ENCODE data around the gene KATNIP. TPM values are rescaled to one million over a fixed set of nuclear protein-coding genes. Genes with fewer than 3 reads are reported as not detected.

Gene KATNIP
- total and polyA plus RNA-seq, 7 experiments from 2014 or later: 5.7 to 39.0 (median 20.1) TPM

- peaks cover 0 to 4% (median 0%) of the 10 kb centered on the region in 3 experiments for H3K9me3 ChIP-seq (ENCODE audit: control insufficient read depth in 2 of 3, low read length in 3 of 3)
- peaks cover 8 to 61% (median 22%) of the 10 kb centered on the region in 3 experiments for H3K36me3 ChIP-seq (ENCODE audit: control insufficient read depth in 2 of 3, insufficient read depth in 3 of 3, low read length in 3 of 3)
- Mint-ChIP-seq H3K4me1 (peaks cover 24 to 46% (median 32%) of the 10 kb centered on the region in 7 donors), H3K36me3 (peaks cover 27 to 65% (median 41%) of the 10 kb centered on the region in 5 donors), H3K27ac (no peak overlapping the region), H3K9me3 (peaks cover 0 to 5% (median 0%) of the 10 kb centered on the region in 11 donors), H3K4me3 (no peak overlapping the region), H3K27me3 (peaks cover 0 to under 1% (median 0%) of the 10 kb centered on the region in 5 donors)
- POLR2A ChIA-PET: no interaction called here
- ATAC-seq: no peak
- H3K27me3 ChIP-seq (ENCODE audit: control insufficient read depth in 2 of 2, insufficient read depth in 2 of 2, low read length in 2 of 2): no peaks in the 10 kb centered on the region
- no peak for DNase-seq
- intact Hi-C loops (cut with micrococcal nuclease): no loop called here
- CTCF ChIA-PET: no interaction called here
- peaks cover 13% of the 10 kb centered on the region in 2 donors for H3K4me1 ChIP-seq (ENCODE audit: control insufficient read depth in 2 of 2, insufficient read depth in 2 of 2, low read length in 2 of 2)
- no peak overlapping the region for H3K4me3 ChIP-seq (ENCODE audit: low read length)
- H3K27ac ChIP-seq (ENCODE audit: low read depth, low read length): no peak overlapping the region
Observed at GRCh38 chr16:27544671-27545070, 5.3 kb upstream of the KATNIP start.

GRCh38 chr16:27547134-27547533 lies 2.8 kb upstream of the KATNIP start:
- ChIA-PET CTCF (no interaction called here), POLR2A (no interaction called here)
- ATAC-seq: no peak
- H3K9me3 ChIP-seq (ENCODE audit: control insufficient read depth in 2 of 3, low read length in 3 of 3): no peaks in the 10 kb centered on the region
- Mint-ChIP-seq H3K4me1 (peaks cover 28 to 56% (median 44%) of the 10 kb centered on the region in 7 donors), H3K27ac (peak overlapping the region in 3 of 9 donors; percentile 36 to 68 (median 48)), H3K4me3 (peak overlapping the region in 8 of 10 donors; percentile 6 to 49 (median 28)), H3K27me3 (peaks cover 0 to 2% (median 0%) of the 10 kb centered on the region in 5 donors), H3K9me3 (peaks cover 0 to 5% (median 0%) of the 10 kb centered on the region in 11 donors), H3K36me3 (peaks cover 12 to 41% (median 21%) of the 10 kb centered on the region in 5 donors)
- no peak for DNase-seq
- H3K36me3 ChIP-seq (ENCODE audit: control insufficient read depth in 2 of 3, insufficient read depth in 3 of 3, low read length in 3 of 3): peaks cover 5 to 36% (median 8%) of the 10 kb centered on the region in 3 experiments
- H3K27ac ChIP-seq (ENCODE audit: low read depth, low read length): no peak overlapping the region
- no peaks in the 10 kb centered on the region for H3K27me3 ChIP-seq (ENCODE audit: control insufficient read depth in 2 of 2, insufficient read depth in 2 of 2, low read length in 2 of 2)
- intact Hi-C loops (cut with micrococcal nuclease): no loop called here
- peaks cover 21 to 22% of the 10 kb centered on the region in 2 donors for H3K4me1 ChIP-seq (ENCODE audit: control insufficient read depth in 2 of 2, insufficient read depth in 2 of 2, low read length in 2 of 2)
- H3K4me3 ChIP-seq (ENCODE audit: low read length): no peak overlapping the region

- Histone ChIP-seq H3K36me3 (ENCODE audit: control insufficient read depth in 2 of 3, insufficient read depth in 3 of 3, low read length in 3 of 3) (peaks cover 4 to 29% (median 5%) of the 10 kb centered on the region in 3 experiments), H3K4me3 (ENCODE audit: low read length) (no peak overlapping the region), H3K4me1 (ENCODE audit: control insufficient read depth in 2 of 2, insufficient read depth in 2 of 2, low read length in 2 of 2) (peaks cover 21 to 22% of the 10 kb centered on the region in 2 donors), H3K9me3 (ENCODE audit: control insufficient read depth in 2 of 3, low read length in 3 of 3) (no peaks in the 10 kb centered on the region), H3K27ac (ENCODE audit: low read depth, low read length) (no peak overlapping the region), H3K27me3 (ENCODE audit: control insufficient read depth in 2 of 2, insufficient read depth in 2 of 2, low read length in 2 of 2) (no peaks in the 10 kb centered on the region)
- intact Hi-C loops (cut with micrococcal nuclease): no loop called here
- H3K27ac Mint-ChIP-seq: peak overlapping the region in 2 of 9 donors; percentile 36 to 75
- peaks cover 12 to 37% (median 21%) of the 10 kb centered on the region in 5 donors for H3K36me3 Mint-ChIP-seq
- H3K4me3 Mint-ChIP-seq: peak overlapping the region in 3 of 10 donors; percentile 27 to 98 (median 97)
- peaks cover 0 to 2% (median 0%) of the 10 kb centered on the region in 5 donors for H3K27me3 Mint-ChIP-seq
- H3K4me1 Mint-ChIP-seq: peaks cover 28 to 56% (median 44%) of the 10 kb centered on the region in 7 donors
- peaks cover 0 to 5% (median 0%) of the 10 kb centered on the region in 11 donors for H3K9me3 Mint-ChIP-seq
- CTCF ChIA-PET: no interaction called here
- POLR2A ChIA-PET: no interaction called here
- ATAC-seq (no peak), DNase-seq (no peak)
Observed at GRCh38 chr16:27547851-27548250, 2.1 kb upstream of the KATNIP start.

GRCh38 chr16:27549464-27549745 lies 539 bp upstream of the KATNIP start:
- ATAC-seq (peak; percentile 39), DNase-seq (peak in 1 of 9 donors; percentile 9)
- Histone ChIP-seq H3K4me3 (ENCODE audit: low read length) (peak overlapping the region; percentile 100), H3K27me3 (ENCODE audit: control insufficient read depth in 2 of 2, insufficient read depth in 2 of 2, low read length in 2 of 2) (no peaks in the 10 kb centered on the region), H3K27ac (ENCODE audit: low read depth, low read length) (peak overlapping the region; percentile 65), H3K9me3 (ENCODE audit: control insufficient read depth in 2 of 3, low read length in 3 of 3) (no peaks in the 10 kb centered on the region), H3K4me1 (ENCODE audit: control insufficient read depth in 2 of 2, insufficient read depth in 2 of 2, low read length in 2 of 2) (peaks cover 21 to 22% of the 10 kb centered on the region in 2 donors), H3K36me3 (ENCODE audit: control insufficient read depth in 2 of 3, insufficient read depth in 3 of 3, low read length in 3 of 3) (peaks cover 0 to 13% (median 3%) of the 10 kb centered on the region in 3 experiments)
- H3K9me3 Mint-ChIP-seq: peaks cover 0 to 5% (median 0%) of the 10 kb centered on the region in 11 donors
- intact Hi-C loops (cut with micrococcal nuclease): no loop called here
- ChIA-PET CTCF (no interaction called here), POLR2A (interaction anchor here (0.9 to 1.3 kb wide), 4 partner anchors 9 to 23 kb away, joined by 3 to 4 read pairs (median 3); no protein-coding TSS in a partner anchor)
- H3K27me3 Mint-ChIP-seq: peaks cover 0 to 2% (median 0%) of the 10 kb centered on the region in 5 donors
- peaks cover 28 to 53% (median 44%) of the 10 kb centered on the region in 7 donors for H3K4me1 Mint-ChIP-seq
- H3K27ac Mint-ChIP-seq: peak overlapping the region; percentile 94 to 99 (median 98)
- peak overlapping the region; percentile 95 to 98 (median 97) for H3K4me3 Mint-ChIP-seq
- peaks cover 3 to 25% (median 12%) of the 10 kb centered on the region in 5 donors for H3K36me3 Mint-ChIP-seq

- Mint-ChIP-seq H3K27ac (peak overlapping the region; percentile 94 to 99 (median 98)), H3K36me3 (peaks cover 0 to 17% (median 5%) of the 10 kb centered on the region in 5 donors), H3K27me3 (peaks cover 0 to 2% (median 0%) of the 10 kb centered on the region in 5 donors), H3K4me1 (peaks cover 26 to 51% (median 44%) of the 10 kb centered on the region in 7 donors), H3K9me3 (peaks cover 0 to 5% (median 0%) of the 10 kb centered on the region in 11 donors), H3K4me3 (peak overlapping the region; percentile 95 to 98 (median 97))
- ATAC-seq: no peak
- POLR2A ChIA-PET: interaction anchor here (1.2 to 1.3 kb wide), 2 partner anchors 8 to 10 kb away, joined by 3 to 4 read pairs; no protein-coding TSS in a partner anchor
- DNase-seq: peak in 2 of 9 donors; percentile 1 to 10
- intact Hi-C loops (cut with micrococcal nuclease): loop anchor here (1.0 to 10.0 kb wide), 9 partner anchors 86 to 664 kb away; partner anchors contain the start of genes IL4R (in 1 of the 2), KDM8 (in 1 of the 2) and XPO6 (in 1 of the 2)
- Histone ChIP-seq H3K4me3 (ENCODE audit: low read length) (peak overlapping the region; percentile 100), H3K4me1 (ENCODE audit: control insufficient read depth in 2 of 2, insufficient read depth in 2 of 2, low read length in 2 of 2) (peaks cover 21 to 22% of the 10 kb centered on the region in 2 donors), H3K27ac (ENCODE audit: low read depth, low read length) (peak overlapping the region; percentile 85), H3K27me3 (ENCODE audit: control insufficient read depth in 2 of 2, insufficient read depth in 2 of 2, low read length in 2 of 2) (no peaks in the 10 kb centered on the region), H3K36me3 (ENCODE audit: control insufficient read depth in 2 of 3, insufficient read depth in 3 of 3, low read length in 3 of 3) (peaks cover 0 to 2% (median 0%) of the 10 kb centered on the region in 3 experiments), H3K9me3 (ENCODE audit: control insufficient read depth in 2 of 3, low read length in 3 of 3) (no peaks in the 10 kb centered on the region)
- CTCF ChIA-PET: interaction anchor here (0.7 kb wide), 1 partner anchor 372 kb away, joined by 3 read pairs; no protein-coding TSS in a partner anchor
Observed at GRCh38 chr16:27550582-27550920, 607 bp downstream of the KATNIP start.

GRCh38 chr16:27551036-27551435 lies 1.1 kb downstream of the KATNIP start:
- H3K36me3 Mint-ChIP-seq: peaks cover 0 to 14% (median 3%) of the 10 kb centered on the region in 5 donors
- peaks cover 21 to 22% of the 10 kb centered on the region in 2 donors for H3K4me1 ChIP-seq (ENCODE audit: control insufficient read depth in 2 of 2, insufficient read depth in 2 of 2, low read length in 2 of 2)
- DNase-seq (no peak), ATAC-seq (no peak)
- H3K27ac ChIP-seq (ENCODE audit: low read depth, low read length): no peak overlapping the region
- no peaks in the 10 kb centered on the region for H3K27me3 ChIP-seq (ENCODE audit: control insufficient read depth in 2 of 2, insufficient read depth in 2 of 2, low read length in 2 of 2)
- ChIA-PET POLR2A (interaction anchor here (1.0 to 1.2 kb wide), 2 partner anchors 11 to 12 kb away, joined by 3 to 4 read pairs; no protein-coding TSS in a partner anchor), CTCF (no interaction called here)
- no peak overlapping the region for H3K4me3 ChIP-seq (ENCODE audit: low read length)
- peaks cover 0 to 2% (median 0%) of the 10 kb centered on the region in 5 donors for H3K27me3 Mint-ChIP-seq
- H3K9me3 Mint-ChIP-seq: peaks cover 0 to 5% (median 0%) of the 10 kb centered on the region in 11 donors
- intact Hi-C loops (cut with micrococcal nuclease): loop anchor here (2.0 to 10.0 kb wide), 5 partner anchors 86 to 664 kb away; partner anchors contain the start of genes IL4R (in 1 of the 2) and XPO6 (in 1 of the 2)
- H3K4me3 Mint-ChIP-seq: peak overlapping the region in 7 of 10 donors; percentile 9 to 98 (median 65)
- H3K9me3 ChIP-seq (ENCODE audit: control insufficient read depth in 2 of 3, low read length in 3 of 3): no peaks in the 10 kb centered on the region
- no peaks in the 10 kb centered on the region for H3K36me3 ChIP-seq (ENCODE audit: control insufficient read depth in 2 of 3, insufficient read depth in 3 of 3, low read length in 3 of 3)
- peak overlapping the region in 7 of 9 donors; percentile 9 to 99 (median 98) for H3K27ac Mint-ChIP-seq
- peaks cover 26 to 49% (median 44%) of the 10 kb centered on the region in 7 donors for H3K4me1 Mint-ChIP-seq

Measured in naive thymus-derived CD4-positive, alpha-beta T cell (primary cell).